ENCODE results near the gene FAM117B. TPM values are rescaled to one million over a fixed set of nuclear protein-coding genes. Genes with fewer than 3 reads are reported as not detected.

Gene FAM117B
- total and polyA plus RNA-seq, 8 donors: 1.9 to 49.8 (median 13.3) TPM

- TF ChIP-seq POLR2A (IDR thresholded peaks at IDR 0.05): no peak
- TF ChIP-seq EP300 (IDR thresholded peaks at IDR 0.05): no peak
- no peak for TF ChIP-seq CTCF (IDR thresholded peaks at IDR 0.05)
- TF ChIP-seq POLR2AphosphoS5 (IDR thresholded peaks at IDR 0.05): no peak
- H3K27ac ChIP-seq: no peak overlapping the region
- H3K4me3 ChIP-seq: no peak overlapping the region
- no peaks in the 10 kb centered on the region for H3K27me3 ChIP-seq
- intact Hi-C loops (cut with DNase I; ENCODE audit: low total_unique reads): no loop called here
- no peaks in the 10 kb centered on the region for H3K4me1 ChIP-seq
- peaks cover 0 to under 1% (median 0%) of the 10 kb centered on the region in 4 donors for H3K36me3 ChIP-seq
- 25 to 92% (median 67%) methylated on average over 2 of the region's 2 CpGs for WGBS, 5 donors
- DNase-seq: no peak
- H3K9me3 ChIP-seq: peaks cover 3 to 20% (median 14%) of the 10 kb centered on the region in 4 donors
Measured at GRCh38 chr2:202720226-202720625, 85.5 kb downstream of the FAM117B start.

- TF ChIP-seq EP300 (IDR thresholded peaks at IDR 0.05) (no peak), POLR2A (IDR thresholded peaks at IDR 0.05) (no peak), CTCF (IDR thresholded peaks at IDR 0.05) (no peak)
- Histone ChIP-seq H3K27ac (no peak overlapping the region), H3K4me1 (no peaks in the 10 kb centered on the region), H3K36me3 (peaks cover 2 to 11% (median 6%) of the 10 kb centered on the region in 4 donors), H3K9me3 (peaks cover 0 to 6% (median 4%) of the 10 kb centered on the region in 4 donors), H3K4me3 (no peak overlapping the region), H3K27me3 (no peaks in the 10 kb centered on the region)
- DNase-seq: no peak
- 75 to 90% (median 79%) methylated on average over 3 of the region's 3 CpGs for WGBS, 5 donors
- intact Hi-C loops (cut with DNase I; ENCODE audit: low total_unique reads): no loop called here
Measured at GRCh38 chr2:202721621-202722020, 86.9 kb downstream of the FAM117B start.

- WGBS, 5 donors: 93 to 99% (median 97%) methylated on average over 2 to 5 of the region's 5 CpGs
- no peaks in the 10 kb centered on the region for H3K4me1 ChIP-seq
- no peaks in the 10 kb centered on the region for H3K9me3 ChIP-seq
- peaks cover 4 to 26% (median 9%) of the 10 kb centered on the region in 4 donors for H3K36me3 ChIP-seq
- H3K4me3 ChIP-seq: no peak overlapping the region
- no peak overlapping the region for H3K27ac ChIP-seq
- TF ChIP-seq CTCF (IDR thresholded peaks at IDR 0.05): no peak
- TF ChIP-seq POLR2AphosphoS5 (IDR thresholded peaks at IDR 0.05): no peak
- no peak for TF ChIP-seq POLR2A (IDR thresholded peaks at IDR 0.05)
- no peak for DNase-seq
- no peaks in the 10 kb centered on the region for H3K27me3 ChIP-seq
- intact Hi-C loops (cut with DNase I; ENCODE audit: low total_unique reads): no loop called here
Measured at GRCh38 chr2:202723746-202724145, 89.0 kb downstream of the FAM117B start.

- 81 to 87% (median 84%) methylated on average over 3 of the region's 3 CpGs for WGBS, 5 donors
- intact Hi-C loops (cut with DNase I; ENCODE audit: low total_unique reads): no loop called here
Measured at GRCh38 chr2:202726070-202726469, 91.3 kb downstream of the FAM117B start.

More at GRCh38 chr2:202726070-202726469, 91.3 kb downstream of the FAM117B start:
- TF ChIP-seq POLR2A (IDR thresholded peaks at IDR 0.05) (no peak), EP300 (IDR thresholded peaks at IDR 0.05) (no peak), CTCF (IDR thresholded peaks at IDR 0.05) (no peak)
- no peak overlapping the region for H3K4me3 ChIP-seq
- no peak overlapping the region for H3K27ac ChIP-seq
- no peak for DNase-seq
- H3K4me1 ChIP-seq: no peaks in the 10 kb centered on the region
- H3K27me3 ChIP-seq: no peaks in the 10 kb centered on the region
- H3K36me3 ChIP-seq: peaks cover 4 to 34% (median 9%) of the 10 kb centered on the region in 4 donors
- H3K9me3 ChIP-seq: no peaks in the 10 kb centered on the region
